CD4-positive, alpha-beta memory T cell (primary cell): Measurements from ENCODE around the gene BIRC2. TPM values are rescaled to one million over a fixed set of nuclear protein-coding genes. Genes with fewer than 3 reads are reported as not detected.
"Not testable (repeated sequence)": the region's sequence is repeated elsewhere in the genome, so short reads cannot be mapped to it uniquely, and the experiment has no call there.

Experiments used
- CTCF ChIA-PET: fragments of 350-600 bp; sonication (Branson Sonifier 250); formaldehyde crosslinking; loops from one replicate; lab custom pipeline; 2021; ENCODE audit warnings: inconsistent platforms; ENCODE audit not compliant: partially characterized antibody; lab: Charles Lee
- POLR2A ChIA-PET: fragments of 350-600 bp; sonication (Branson Sonifier 250); formaldehyde crosslinking; loops from one replicate; lab custom pipeline; 2021; ENCODE audit not compliant: partially characterized antibody; lab: Charles Lee
- DNase-seq, 5 donors: peaks; one replicate each; pipeline versions ENCODE4 v3.0.0 to v3.0.0-alpha.2; 2020 to 2022; ENCODE audit warnings: mixed read lengths in 1 of 5
- H3K27ac ChIP-seq: one replicate; pipeline ENCODE4 v1.7.0; 2013; ENCODE audit warnings: low read depth, low read length
- H3K27me3 ChIP-seq: 2 replicates; pipeline ENCODE4 v1.7.0; 2013; ENCODE audit warnings: mild to moderate bottlenecking, low read length, moderate library complexity; ENCODE audit not compliant: insufficient read depth
- H3K36me3 ChIP-seq: 2 replicates; pipeline ENCODE4 v1.7.0; 2013; ENCODE audit warnings: mild to moderate bottlenecking, low read length, moderate library complexity; ENCODE audit not compliant: insufficient read depth
- H3K4me1 ChIP-seq: 2 replicates; pipeline ENCODE4 v1.7.0; 2013; ENCODE audit warnings: mild to moderate bottlenecking, low read length, moderate library complexity; ENCODE audit not compliant: insufficient read depth
- H3K4me3 ChIP-seq, 2 donors: one replicate each; pipeline ENCODE4 v1.7.0; 2013; ENCODE audit warnings: low read length in 2 of 2, mild to moderate bottlenecking in 1 of 2
- H3K9me3 ChIP-seq, 2 donors: one replicate each; pipeline ENCODE4 v1.7.0; 2013; ENCODE audit warnings: low read length in 2 of 2, control low read depth in 1 of 2; ENCODE audit not compliant: control insufficient read depth in 1 of 2
- H3K27ac Mint-ChIP-seq, 7 donors: one replicate each; pipeline ENCODE4 v1.8.0; 2020 to 2021; ENCODE audit warnings: mixed read lengths in 7 of 7, mild to moderate bottlenecking in 6 of 7, inconsistent platforms in 3 of 7, moderate library complexity in 3 of 7
- H3K27me3 Mint-ChIP-seq, 2 donors: one replicate each; pipeline ENCODE4 v1.8.0; 2020 to 2021; ENCODE audit warnings: mixed read lengths in 2 of 2
- H3K36me3 Mint-ChIP-seq, 2 donors: one replicate each; pipeline ENCODE4 v1.8.0; 2020 to 2021; ENCODE audit warnings: mixed read lengths in 2 of 2, inconsistent platforms in 1 of 2, mild to moderate bottlenecking in 1 of 2
- H3K4me1 Mint-ChIP-seq, 4 donors: one replicate each; pipeline ENCODE4 v1.8.0; 2020 to 2021; ENCODE audit warnings: mixed read lengths in 4 of 4, mild to moderate bottlenecking in 1 of 4
- H3K4me3 Mint-ChIP-seq, 8 donors: one replicate each; pipeline ENCODE4 v1.8.0; 2020 to 2021; ENCODE audit warnings: mixed read lengths in 8 of 8, mild to moderate bottlenecking in 7 of 8, moderate library complexity in 6 of 8, inconsistent platforms in 3 of 8
- H3K9me3 Mint-ChIP-seq, 8 donors: one replicate each; pipeline ENCODE4 v1.8.0; 2020 to 2021; ENCODE audit warnings: mixed read lengths in 8 of 8, mild to moderate bottlenecking in 5 of 8, inconsistent platforms in 3 of 8, moderate library complexity in 1 of 8
- intact Hi-C: fragments of 100-400 bp; cut with micrococcal nuclease; formaldehyde crosslinking; loops from one replicate; pipeline ENCODE4 v1.15.1; 2023
- polyA plus RNA-seq, 2 donors: library from polyadenylated mRNA; unstranded; fragments of 300-500 nt; fragmentation: Illumina TruSeq; gene quantifications; one replicate each; pipeline ENCODE4 v1.2.3, GENCODE V29; 2021
- total RNA-seq, 2 experiments: library from RNA; stranded (reverse); gene quantifications; one replicate each; pipeline ENCODE4 v1.2.3, GENCODE V29; 2021

Gene BIRC2
- total and polyA plus RNA-seq, 4 experiments from 2014 or later = 28.8 to 61.2 (median 47.1) TPM

- peaks cover 74% of the 10 kb centered on the region for H3K36me3 ChIP-seq
- intact Hi-C loops = no loop called here
- Mint-ChIP-seq H3K4me3 (peak overlapping the region in 1 of 8 donors; percentile 15), H3K4me1 (peaks cover 18 to 35% (median 26%) of the 10 kb centered on the region in 4 donors), H3K27ac (peak overlapping the region in 5 of 7 donors; percentile 2 to 83 (median 72)), H3K27me3 (no peaks in the 10 kb centered on the region), H3K9me3 (no peaks in the 10 kb centered on the region), H3K36me3 (peaks cover 68 to 69% of the 10 kb centered on the region in 2 donors)
- H3K9me3 ChIP-seq = no peaks in the 10 kb centered on the region
- DNase-seq = no peak
- no peaks in the 10 kb centered on the region for H3K27me3 ChIP-seq
- H3K4me3 ChIP-seq = no peak overlapping the region
- no peak overlapping the region for H3K27ac ChIP-seq
- H3K4me1 ChIP-seq = peaks cover 57% of the 10 kb centered on the region
- POLR2A ChIA-PET = no interaction called here
- CTCF ChIA-PET = interaction anchor here (1.5 kb wide), 1 partner anchor 60 kb away, joined by 4 read pairs; no protein-coding TSS in a partner anchor
These were observed 16.8 kb upstream of the BIRC2 start for GRCh38 chr11:102330231-102330630.

DNA sequence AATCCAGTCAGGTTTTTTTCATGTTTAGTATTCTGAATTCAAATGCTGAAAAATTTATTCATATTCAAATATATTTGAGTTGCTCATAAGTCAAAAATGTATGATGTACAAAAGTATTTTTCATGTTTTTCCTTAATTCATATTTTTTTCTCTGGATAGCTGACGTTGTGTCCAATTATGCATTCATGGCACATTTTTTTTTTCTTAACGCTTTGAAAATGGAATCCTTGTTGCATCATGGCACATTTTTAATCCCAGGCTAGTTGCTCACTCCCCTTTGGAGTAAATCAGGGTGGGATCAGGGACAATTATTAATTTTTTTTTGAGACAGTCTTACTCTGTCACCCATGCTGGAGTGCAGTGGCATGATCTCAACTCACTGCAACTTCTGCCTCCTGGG lies 15.7 kb upstream of the BIRC2 start:
- H3K27me3 ChIP-seq = no peaks in the 10 kb centered on the region
- H3K27ac Mint-ChIP-seq = peak overlapping the region in 1 of 7 donors; percentile 61
- no peaks in the 10 kb centered on the region for H3K9me3 Mint-ChIP-seq
- peaks cover 72% of the 10 kb centered on the region for H3K36me3 ChIP-seq
- H3K36me3 Mint-ChIP-seq = peaks cover 64 to 67% of the 10 kb centered on the region in 2 donors
- no peak overlapping the region for H3K4me3 Mint-ChIP-seq
- peaks cover 48% of the 10 kb centered on the region for H3K4me1 ChIP-seq
- ChIA-PET POLR2A (interaction anchor here (0.6 to 1.2 kb wide), 2 partner anchors 9 to 13 kb away, joined by 3 read pairs; no protein-coding TSS in a partner anchor), CTCF (interaction anchor here (1.5 to 6.2 kb wide), 3 partner anchors 10 to 282 kb away, joined by 3 to 31 read pairs (median 11); no protein-coding TSS in a partner anchor)
- no peak for DNase-seq
- H3K4me3 ChIP-seq = no peak overlapping the region
- intact Hi-C loops = no loop called here
- H3K4me1 Mint-ChIP-seq = peaks cover 15 to 30% (median 22%) of the 10 kb centered on the region in 4 donors
- H3K9me3 ChIP-seq = no peaks in the 10 kb centered on the region
- no peak overlapping the region for H3K27ac ChIP-seq
- no peaks in the 10 kb centered on the region for H3K27me3 Mint-ChIP-seq

- Histone ChIP-seq H3K27ac (peak overlapping the region; percentile 23), H3K4me3 (no peak overlapping the region), H3K36me3 (peaks cover 73% of the 10 kb centered on the region), H3K4me1 (peaks cover 36% of the 10 kb centered on the region), H3K27me3 (no peaks in the 10 kb centered on the region), H3K9me3 (no peaks in the 10 kb centered on the region)
- Mint-ChIP-seq H3K27ac (peak overlapping the region in 6 of 7 donors; percentile 26 to 89 (median 57)), H3K27me3 (no peaks in the 10 kb centered on the region), H3K9me3 (no peaks in the 10 kb centered on the region), H3K4me1 (peaks cover 15 to 24% (median 18%) of the 10 kb centered on the region in 4 donors), H3K4me3 (no peak overlapping the region), H3K36me3 (peaks cover 62 to 68% of the 10 kb centered on the region in 2 donors)
- intact Hi-C loops = no loop called here
- ChIA-PET CTCF (interaction anchor here (1.1 to 6.2 kb wide), 6 partner anchors 9 to 280 kb away, joined by 3 to 31 read pairs (median 8); no protein-coding TSS in a partner anchor), POLR2A (interaction anchor here (1.1 to 1.2 kb wide), 2 partner anchors 14 to 38 kb away, joined by 3 read pairs; no protein-coding TSS in a partner anchor)
- DNase-seq = no peak
These were observed 14.4 kb upstream of the BIRC2 start for GRCh38 chr11:102332611-102332994.

DNA sequence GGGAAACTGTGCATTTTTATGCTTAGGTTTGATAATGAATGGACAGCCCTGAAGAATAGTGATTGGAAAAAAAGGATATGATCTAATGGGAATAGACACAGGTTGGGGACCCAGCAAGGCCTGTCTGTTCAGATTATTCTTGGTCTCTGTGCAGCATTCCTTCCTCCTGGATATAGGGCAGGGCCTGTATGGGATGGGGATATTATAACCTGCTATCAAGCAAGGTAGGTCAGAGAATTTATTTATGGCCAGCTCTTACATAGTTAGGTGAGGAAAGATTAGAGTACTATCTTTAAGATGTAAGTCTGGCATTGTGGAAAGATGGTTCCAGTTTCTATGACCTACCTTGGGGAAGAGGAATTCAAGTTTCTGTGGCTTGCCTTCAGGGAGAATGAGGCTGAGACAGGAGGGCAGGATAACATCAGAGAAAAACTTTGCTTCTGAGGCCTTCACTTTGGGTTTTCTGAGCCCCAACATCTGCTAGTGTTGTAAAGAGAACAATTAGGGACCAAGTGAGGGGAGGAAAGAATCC lies 8.5 kb upstream of the BIRC2 start:
- Histone ChIP-seq H3K36me3 (peaks cover 32% of the 10 kb centered on the region), H3K27ac (no peak overlapping the region), H3K4me3 (no peak overlapping the region), H3K9me3 (no peaks in the 10 kb centered on the region), H3K27me3 (no peaks in the 10 kb centered on the region), H3K4me1 (peaks cover 5% of the 10 kb centered on the region)
- no peaks in the 10 kb centered on the region for H3K27me3 Mint-ChIP-seq
- intact Hi-C loops = no loop called here
- CTCF ChIA-PET = interaction anchor here (1.0 to 2.3 kb wide), 4 partner anchors 12 to 327 kb away, joined by 3 to 12 read pairs (median 6); no protein-coding TSS in a partner anchor
- H3K4me1 Mint-ChIP-seq = peaks cover 11 to 15% (median 12%) of the 10 kb centered on the region in 4 donors
- peaks cover 21 to 33% of the 10 kb centered on the region in 2 donors for H3K36me3 Mint-ChIP-seq
- H3K9me3 Mint-ChIP-seq = no peaks in the 10 kb centered on the region
- H3K4me3 Mint-ChIP-seq = no peak overlapping the region
- DNase-seq = no peak
- POLR2A ChIA-PET = interaction anchor here (1.3 kb wide), 1 partner anchor 15 kb away, joined by 3 read pairs; no protein-coding TSS in a partner anchor
- peak overlapping the region; percentile 1 to 76 (median 43) for H3K27ac Mint-ChIP-seq

GRCh38 chr11:102341311-102341710 lies 5.7 kb upstream of the BIRC2 start:
- not testable (repeated sequence) for H3K27me3 ChIP-seq, H3K9me3 ChIP-seq, H3K4me3 ChIP-seq, H3K27me3 Mint-ChIP-seq, H3K4me3 Mint-ChIP-seq, DNase-seq, H3K9me3 Mint-ChIP-seq
- peaks cover 21% of the 10 kb centered on the region for H3K36me3 ChIP-seq
- H3K27ac ChIP-seq = peak overlapping the region; percentile 1
- H3K4me1 ChIP-seq = peaks cover 13% of the 10 kb centered on the region
- peak overlapping the region in 4 of 7 donors; percentile 43 to 93 (median 70) for H3K27ac Mint-ChIP-seq
- ChIA-PET POLR2A (interaction anchor here (0.9 to 2.8 kb wide), 13 partner anchors 9 to 272 kb away, joined by 3 to 16 read pairs (median 6); no protein-coding TSS in a partner anchor), CTCF (interaction anchor here (0.5 to 6.3 kb wide), 40 partner anchors 7 to 600 kb away, joined by 3 to 89 read pairs (median 8); partner anchors contain the start of gene BIRC3)
- intact Hi-C loops = loop anchor here (1.0 to 10.0 kb wide), 6 partner anchors 47 to 427 kb away; partner anchors contain the start of genes ANGPTL5 and CEP126
- H3K36me3 Mint-ChIP-seq = peaks cover 15 to 25% of the 10 kb centered on the region in 2 donors
- peaks cover 19 to 23% (median 20%) of the 10 kb centered on the region in 4 donors for H3K4me1 Mint-ChIP-seq

DNA sequence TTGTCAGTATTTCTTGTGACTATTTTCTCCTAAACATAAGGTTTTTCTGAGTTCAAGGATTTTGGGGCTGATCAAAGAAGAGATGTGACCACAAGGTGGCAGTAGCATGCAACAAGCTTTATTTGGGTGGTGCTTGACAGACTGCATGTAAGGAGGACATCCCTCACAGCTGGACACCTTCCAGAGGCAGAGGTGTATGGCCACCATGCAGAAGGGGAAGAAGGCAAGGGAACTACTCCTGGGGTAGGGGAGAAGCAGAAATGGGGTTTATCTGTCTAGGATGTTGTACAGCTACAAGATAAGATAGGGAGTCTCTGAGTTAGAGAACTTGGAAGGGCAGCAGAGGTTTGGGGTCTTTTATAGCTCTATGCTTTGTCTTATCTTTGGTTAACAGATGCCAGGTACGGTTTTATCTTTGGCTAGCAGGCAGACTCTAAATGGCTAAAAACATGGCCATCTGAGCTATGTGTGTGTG lies 5.1 kb upstream of the BIRC2 start:
- POLR2A ChIA-PET = interaction anchor here (0.9 to 2.8 kb wide), 15 partner anchors 8 to 272 kb away, joined by 3 to 16 read pairs (median 6); no protein-coding TSS in a partner anchor

More for the DNA sequence above, 5.1 kb upstream of the BIRC2 start:
- CTCF ChIA-PET = interaction anchor here (0.6 to 6.3 kb wide), 53 partner anchors 8 to 600 kb away, joined by 3 to 89 read pairs (median 6); partner anchors contain the start of genes BIRC3 and CEP126
- Mint-ChIP-seq H3K27ac (peak overlapping the region; percentile 53 to 93 (median 77)), H3K27me3 (peaks cover 0 to 1% of the 10 kb centered on the region in 2 donors), H3K9me3 (no peaks in the 10 kb centered on the region), H3K4me3 (no peak overlapping the region), H3K36me3 (peaks cover 10 to 26% of the 10 kb centered on the region in 2 donors), H3K4me1 (peaks cover 19 to 24% (median 23%) of the 10 kb centered on the region in 4 donors)
- no peak overlapping the region for H3K4me3 ChIP-seq
- peaks cover 14% of the 10 kb centered on the region for H3K4me1 ChIP-seq
- no peaks in the 10 kb centered on the region for H3K27me3 ChIP-seq
- intact Hi-C loops = loop anchor here (1.0 to 10.0 kb wide), 6 partner anchors 48 to 427 kb away; partner anchors contain the start of genes ANGPTL5 and CEP126
- peak overlapping the region; percentile 1 for H3K27ac ChIP-seq
- DNase-seq = peak; percentile 64 to 78 (median 70)
- H3K36me3 ChIP-seq = peaks cover 15% of the 10 kb centered on the region
- H3K9me3 ChIP-seq = no peaks in the 10 kb centered on the region
